Activated naive CD4-positive, alpha-beta T cell treated with anti-CD3 and anti-CD28 coated beads for 36 hours (primary cell): ENCODE data around the gene EMC8. TPM values are rescaled to one million over a fixed set of nuclear protein-coding genes. Genes with fewer than 3 reads are reported as not detected.

Experiments
- CTCF ChIA-PET: fragments of 350-600 bp; sonication (Branson Sonifier 250); formaldehyde crosslinking; loops from one replicate; lab custom pipeline; 2021; ENCODE audit warnings: antibody characterized with exemption; lab: Charles Lee
- DNase-seq: peaks from one replicate; pipeline ENCODE4 v3.0.0-alpha.2; 2020
- H3K27ac Mint-ChIP-seq: one replicate; pipeline ENCODE4 v1.8.0; 2021; ENCODE audit warnings: mild to moderate bottlenecking, mixed read lengths
- H3K27me3 Mint-ChIP-seq: one replicate; pipeline ENCODE4 v1.8.0; 2021; ENCODE audit warnings: low read depth, mixed read lengths
- H3K36me3 Mint-ChIP-seq: one replicate; pipeline ENCODE4 v1.8.0; 2021; ENCODE audit warnings: low read depth, mixed read lengths
- H3K4me1 Mint-ChIP-seq: one replicate; pipeline ENCODE4 v1.8.0; 2021; ENCODE audit warnings: low read depth, mixed read lengths
- H3K4me3 Mint-ChIP-seq: one replicate; pipeline ENCODE4 v1.8.0; 2021; ENCODE audit warnings: mild to moderate bottlenecking, moderate library complexity, mixed read lengths
- H3K9me3 Mint-ChIP-seq: one replicate; pipeline ENCODE4 v1.8.0; 2021; ENCODE audit warnings: mixed read lengths
- intact Hi-C: fragments of 100-400 bp; cut with micrococcal nuclease; formaldehyde crosslinking; loops from one replicate; pipeline ENCODE4 v1.15.1; 2023
- total RNA-seq, 2 experiments: library from RNA; stranded (reverse); gene quantifications; one replicate each; pipeline ENCODE4 v1.2.3, GENCODE V29; 2021

Gene EMC8
- total RNA-seq, 2 experiments from 2014 or later: 28.5 to 31.6 TPM

DNA sequence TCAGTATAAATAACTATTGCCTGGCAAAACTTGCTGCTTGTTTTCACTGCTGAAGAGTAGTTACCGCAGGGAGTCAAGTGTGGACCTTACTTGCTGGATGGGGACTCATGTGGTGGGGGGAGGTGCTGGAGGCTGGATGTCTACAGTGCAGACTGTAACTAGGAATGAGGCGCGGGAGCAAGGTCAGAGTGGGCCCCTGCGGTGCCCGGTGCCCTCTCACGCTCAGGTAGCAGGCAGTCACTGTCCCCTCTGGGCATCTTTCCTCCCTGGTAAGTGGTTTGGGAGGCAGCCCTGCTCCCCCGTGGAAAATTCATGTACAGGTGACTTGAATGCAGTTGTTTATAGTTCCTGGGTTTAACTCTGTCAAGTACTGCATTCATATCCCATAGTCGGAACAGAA is 4.6 kb downstream of the EMC8 start:
- Mint-ChIP-seq H3K4me1 (peaks cover 56% of the 10 kb centered on the region), H3K4me3 (no peak overlapping the region), H3K27me3 (no peaks in the 10 kb centered on the region), H3K36me3 (peaks cover 42% of the 10 kb centered on the region), H3K27ac (no peak overlapping the region), H3K9me3 (peaks cover 2% of the 10 kb centered on the region)
- CTCF ChIA-PET: no interaction called here
- intact Hi-C loops: no loop called here
- DNase-seq: no peak

DNA sequence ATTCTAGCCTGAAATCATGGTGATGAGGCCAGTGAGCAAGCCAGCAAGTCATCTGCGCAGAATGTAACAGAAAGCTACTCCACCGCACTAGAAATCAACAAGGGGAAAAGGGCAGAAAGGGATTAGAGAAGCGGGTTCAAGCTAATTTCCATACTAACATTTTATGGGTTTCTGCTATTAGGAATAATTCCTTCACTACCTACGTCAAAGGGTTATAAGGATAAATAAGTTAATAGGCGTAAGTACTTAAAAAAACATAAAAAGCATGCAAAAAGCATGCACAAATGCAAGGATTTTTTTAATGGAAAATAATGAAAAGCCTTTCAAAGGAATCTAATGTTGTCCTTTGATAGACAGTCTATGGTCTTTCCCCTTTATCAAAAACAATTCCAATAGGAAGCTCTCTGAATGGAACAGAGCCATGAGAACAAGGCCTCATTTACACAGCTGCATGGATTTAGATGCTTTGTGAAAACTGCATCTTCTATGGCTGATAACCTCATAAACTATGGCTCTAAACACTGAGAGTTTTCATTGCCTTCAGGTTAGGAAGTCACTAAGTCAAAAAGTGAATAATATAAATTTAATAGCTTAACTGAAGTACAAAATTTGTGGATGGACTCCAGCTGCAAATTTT is 5.6 kb downstream of the EMC8 start:
- Mint-ChIP-seq H3K27ac (no peak overlapping the region), H3K4me1 (peaks cover 61% of the 10 kb centered on the region), H3K36me3 (peaks cover 47% of the 10 kb centered on the region), H3K9me3 (peaks cover 2% of the 10 kb centered on the region), H3K27me3 (no peaks in the 10 kb centered on the region), H3K4me3 (no peak overlapping the region)
- intact Hi-C loops: no loop called here
- DNase-seq: no peak
- CTCF ChIA-PET: no interaction called here

DNA sequence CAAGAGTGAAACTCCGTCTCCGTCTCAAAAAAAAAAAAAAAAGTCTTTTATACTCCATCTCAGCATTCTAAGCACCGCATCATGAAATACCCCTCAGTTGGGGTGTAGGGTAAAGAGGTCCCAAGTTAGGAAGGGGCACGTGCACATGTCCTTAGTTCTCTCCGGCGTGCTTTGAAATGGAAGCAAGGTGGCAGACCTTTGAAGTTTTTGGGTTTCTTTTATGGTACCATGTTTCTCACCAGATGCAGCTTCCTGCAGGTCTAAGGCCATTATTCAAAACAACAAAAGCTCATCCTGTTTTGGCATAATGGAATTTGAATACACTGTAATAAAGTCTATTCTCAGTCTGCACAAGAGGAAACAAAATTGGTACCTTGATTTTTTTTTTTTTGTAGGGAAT is 9.6 kb downstream of the EMC8 start:
- no peak for DNase-seq
- intact Hi-C loops: no loop called here

DNA sequence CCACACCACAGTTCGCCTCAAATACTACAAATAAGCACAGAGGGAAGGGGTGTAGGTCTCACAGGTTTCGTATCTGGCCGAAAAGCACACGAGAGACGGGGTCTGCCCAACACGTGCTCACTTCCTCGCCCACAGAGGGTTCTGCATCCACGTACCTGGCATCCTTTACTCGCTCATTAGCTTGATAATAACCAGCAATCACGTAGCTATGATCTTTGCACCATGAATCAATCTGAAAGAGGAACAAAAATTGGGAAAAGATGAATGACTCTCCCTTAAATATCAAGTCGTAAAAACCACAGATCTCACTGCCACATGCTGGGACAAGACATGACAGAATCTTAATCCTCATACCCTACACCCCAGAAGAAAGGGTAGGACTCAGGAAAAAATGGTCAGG is 10.5 kb downstream of the EMC8 start:
- intact Hi-C loops: no loop called here
- H3K27me3 Mint-ChIP-seq: no peaks in the 10 kb centered on the region
- H3K4me1 Mint-ChIP-seq: peaks cover 31% of the 10 kb centered on the region
- DNase-seq: no peak
- peaks cover 40% of the 10 kb centered on the region for H3K36me3 Mint-ChIP-seq
- CTCF ChIA-PET: interaction anchor here (0.7 to 1.0 kb wide), 2 partner anchors 20 to 31 kb away, joined by 3 to 4 read pairs; no protein-coding TSS in a partner anchor
- no peak overlapping the region for H3K4me3 Mint-ChIP-seq
- H3K9me3 Mint-ChIP-seq: peaks cover 2% of the 10 kb centered on the region
- H3K27ac Mint-ChIP-seq: no peak overlapping the region

More for the DNA sequence above, 9.6 kb downstream of the EMC8 start:
- CTCF ChIA-PET: interaction anchor here (0.6 to 1.0 kb wide), 2 partner anchors 30 to 1727 kb away, joined by 3 read pairs; no protein-coding TSS in a partner anchor
- Mint-ChIP-seq H3K27me3 (no peaks in the 10 kb centered on the region), H3K27ac (no peak overlapping the region), H3K9me3 (peaks cover 2% of the 10 kb centered on the region), H3K4me3 (no peak overlapping the region), H3K36me3 (peaks cover 41% of the 10 kb centered on the region), H3K4me1 (peaks cover 34% of the 10 kb centered on the region)

DNA sequence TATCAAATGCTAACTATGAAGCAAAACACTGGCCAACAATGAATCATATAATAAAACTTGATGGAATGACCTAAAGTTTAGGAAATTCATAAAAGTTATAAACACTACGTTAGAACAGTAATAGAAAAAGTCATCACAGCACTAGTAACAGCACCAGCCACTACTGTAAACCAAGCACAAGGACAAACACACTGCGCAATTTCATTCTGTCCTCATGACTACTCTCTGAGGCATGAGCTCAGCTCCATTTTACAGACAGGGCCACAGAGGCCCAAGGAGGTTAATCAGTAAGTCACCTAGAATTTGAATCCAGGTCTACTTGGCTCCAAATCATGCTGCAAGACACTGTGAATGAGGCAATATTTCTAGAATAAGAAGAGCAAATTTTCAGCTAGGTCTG is 13.4 kb downstream of the EMC8 start:
- H3K9me3 Mint-ChIP-seq: no peaks in the 10 kb centered on the region
- CTCF ChIA-PET: no interaction called here
- intact Hi-C loops: no loop called here
- peaks cover 20% of the 10 kb centered on the region for H3K36me3 Mint-ChIP-seq
- H3K4me3 Mint-ChIP-seq: no peak overlapping the region
- no peaks in the 10 kb centered on the region for H3K27me3 Mint-ChIP-seq
- no peak overlapping the region for H3K27ac Mint-ChIP-seq
- no peak for DNase-seq
- H3K4me1 Mint-ChIP-seq: peaks cover 19% of the 10 kb centered on the region

DNA sequence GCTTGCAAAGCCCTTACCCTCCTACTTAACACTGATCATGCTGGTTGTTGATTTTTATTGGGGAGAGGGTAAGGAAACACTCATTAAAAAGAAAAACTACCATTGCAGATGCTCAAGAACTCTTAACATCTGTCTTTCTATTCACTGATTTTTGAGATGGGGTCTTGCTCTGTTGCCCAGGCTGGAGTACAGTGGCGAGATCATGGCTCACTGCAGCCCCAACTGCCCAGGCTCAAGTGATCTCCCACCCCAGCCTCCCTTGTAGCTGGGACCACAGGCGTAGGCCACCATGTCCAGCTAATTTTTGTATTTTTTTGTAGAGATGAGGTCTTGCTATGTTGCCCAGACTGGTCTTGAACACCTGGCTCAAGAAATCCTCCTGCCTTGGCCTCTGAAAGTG is 14.5 kb downstream of the EMC8 start:
- intact Hi-C loops: no loop called here
- CTCF ChIA-PET: no interaction called here
- Mint-ChIP-seq H3K36me3 (peaks cover 23% of the 10 kb centered on the region), H3K4me1 (peaks cover 7% of the 10 kb centered on the region), H3K9me3 (no peaks in the 10 kb centered on the region), H3K27me3 (no peaks in the 10 kb centered on the region), H3K4me3 (no peak overlapping the region), H3K27ac (no peak overlapping the region)
- DNase-seq: no peak

DNA sequence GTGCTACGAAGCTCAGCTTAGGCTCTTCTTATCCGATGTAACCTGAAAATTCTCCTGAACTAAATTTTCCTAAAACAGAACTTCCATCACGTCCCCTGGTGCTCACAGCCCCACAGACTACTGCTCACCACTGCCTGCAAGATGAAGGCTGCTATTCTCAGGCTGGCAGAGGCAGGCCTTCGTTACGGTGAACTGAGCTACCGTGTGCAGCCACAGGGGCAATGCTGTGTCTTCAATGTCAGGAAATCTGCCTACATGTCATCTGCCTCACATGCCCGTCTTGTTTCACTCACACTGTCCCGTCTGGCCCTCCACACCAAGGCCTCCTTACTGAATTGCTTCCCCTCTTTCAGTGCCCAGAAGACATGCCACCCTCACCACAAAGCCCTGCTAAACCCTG is 15.9 kb downstream of the EMC8 start:
- peaks cover 16% of the 10 kb centered on the region for H3K36me3 Mint-ChIP-seq
- no peak for DNase-seq
- intact Hi-C loops: no loop called here
- H3K4me3 Mint-ChIP-seq: no peak overlapping the region
- no peak overlapping the region for H3K27ac Mint-ChIP-seq
- H3K4me1 Mint-ChIP-seq: no peaks in the 10 kb centered on the region
- no peaks in the 10 kb centered on the region for H3K9me3 Mint-ChIP-seq
- H3K27me3 Mint-ChIP-seq: no peaks in the 10 kb centered on the region
- CTCF ChIA-PET: no interaction called here

DNA sequence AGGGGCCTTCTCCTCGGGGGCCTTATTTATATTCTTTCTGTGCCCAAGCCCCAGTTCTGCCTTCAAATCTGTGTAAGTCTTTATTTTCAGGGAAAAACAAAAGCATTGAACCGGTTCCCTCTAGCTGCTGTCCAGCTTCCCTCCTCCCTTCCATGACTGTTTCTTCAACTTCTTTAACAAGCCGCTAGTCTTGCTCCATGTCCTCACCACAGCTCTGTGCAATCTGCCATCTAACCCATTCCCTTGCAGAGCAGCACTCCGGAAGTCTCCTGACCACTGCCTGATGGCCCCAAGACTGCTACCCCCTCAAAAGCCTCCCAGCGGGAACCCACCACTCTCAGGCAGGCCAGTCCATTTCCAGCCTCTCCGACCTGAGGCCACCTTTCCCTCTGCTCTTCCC is 16.9 kb downstream of the EMC8 start:
- Mint-ChIP-seq H3K9me3 (no peaks in the 10 kb centered on the region), H3K4me3 (no peak overlapping the region), H3K27ac (no peak overlapping the region), H3K27me3 (no peaks in the 10 kb centered on the region), H3K4me1 (no peaks in the 10 kb centered on the region), H3K36me3 (peaks cover 21% of the 10 kb centered on the region)
- intact Hi-C loops: no loop called here
- DNase-seq: no peak
- CTCF ChIA-PET: no interaction called here

DNA sequence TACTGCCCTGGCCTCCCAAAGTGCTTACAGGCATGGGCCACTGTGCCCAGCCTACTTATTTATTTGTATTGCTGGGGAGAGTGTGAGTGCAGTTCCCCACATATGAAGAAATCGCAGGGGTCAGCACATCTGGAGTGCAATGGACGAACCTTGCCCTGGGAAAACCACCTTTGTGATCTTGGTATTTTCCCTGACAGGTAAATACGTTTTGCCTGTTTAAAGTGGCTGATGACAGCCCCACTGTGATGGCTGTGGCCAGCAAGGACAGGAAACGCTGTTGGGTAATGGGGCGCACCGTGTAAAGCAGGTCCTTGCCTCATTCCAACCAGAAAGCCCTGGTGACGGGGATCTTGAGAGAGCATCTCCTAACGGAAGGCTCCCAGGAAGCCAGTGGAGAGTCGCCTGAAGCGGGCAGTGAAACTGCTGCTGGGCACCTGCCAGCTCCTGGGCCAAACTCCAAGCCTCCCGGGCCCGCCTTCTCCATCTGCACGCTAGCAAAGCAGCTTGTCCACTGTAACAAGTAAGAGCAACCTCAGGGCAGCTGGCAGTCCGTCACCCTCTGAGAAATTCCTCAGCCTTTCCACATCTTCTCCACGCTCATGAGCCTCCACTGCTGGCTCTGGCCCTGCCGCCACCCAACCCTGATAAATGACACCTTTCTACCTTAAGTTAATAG is 17.5 kb downstream of the EMC8 start:
- Mint-ChIP-seq H3K9me3 (no peaks in the 10 kb centered on the region), H3K27ac (no peak overlapping the region), H3K27me3 (no peaks in the 10 kb centered on the region), H3K36me3 (peaks cover 21% of the 10 kb centered on the region), H3K4me1 (no peaks in the 10 kb centered on the region), H3K4me3 (no peak overlapping the region)
- no peak for DNase-seq
- CTCF ChIA-PET: no interaction called here
- intact Hi-C loops: no loop called here

DNA sequence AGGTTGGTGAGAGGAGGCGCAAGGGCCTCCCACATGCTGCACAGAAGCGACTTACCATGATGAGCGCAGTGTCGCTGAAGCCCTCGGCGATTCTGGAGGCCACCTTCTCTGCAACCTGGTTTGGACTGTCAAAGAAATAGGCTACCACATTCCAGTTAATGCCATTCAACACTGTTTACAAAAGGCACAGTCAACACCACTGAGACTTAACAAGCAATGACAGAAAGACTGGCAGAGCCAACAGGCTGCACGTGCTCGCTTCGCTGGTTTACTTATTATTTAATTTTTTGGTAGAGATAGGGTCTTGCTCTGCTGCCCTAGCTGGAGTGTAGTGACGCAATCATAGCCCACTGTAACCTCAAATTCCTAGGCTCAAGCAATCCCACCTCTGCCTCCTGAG is 18.2 kb downstream of the EMC8 start:
- intact Hi-C loops: no loop called here
- no peak for DNase-seq
- no peaks in the 10 kb centered on the region for H3K9me3 Mint-ChIP-seq
- no peak overlapping the region for H3K27ac Mint-ChIP-seq
- H3K36me3 Mint-ChIP-seq: peaks cover 20% of the 10 kb centered on the region
- no peak overlapping the region for H3K4me3 Mint-ChIP-seq
- H3K27me3 Mint-ChIP-seq: no peaks in the 10 kb centered on the region
- H3K4me1 Mint-ChIP-seq: no peaks in the 10 kb centered on the region
- CTCF ChIA-PET: no interaction called here

DNA sequence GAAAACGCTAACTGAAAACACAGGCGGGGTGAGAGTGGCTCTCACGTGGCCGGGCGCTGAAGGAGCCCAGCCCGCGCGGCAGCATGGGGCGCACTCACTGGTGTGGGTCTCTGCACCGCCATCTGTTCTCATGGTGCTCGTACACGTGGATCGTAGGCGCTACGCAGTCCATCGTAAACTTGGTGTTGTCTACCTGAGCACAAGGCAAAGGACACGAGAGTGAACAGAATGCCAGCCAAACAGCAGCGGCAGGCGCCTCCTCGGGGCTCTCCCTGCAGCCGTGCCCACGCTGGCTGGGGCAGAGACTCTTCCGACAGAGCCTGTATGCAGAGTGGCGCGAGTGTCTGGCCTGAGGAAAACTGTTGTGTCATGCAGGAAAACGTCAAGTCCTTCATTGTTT is 19.1 kb downstream of the EMC8 start:
- H3K4me3 Mint-ChIP-seq: no peak overlapping the region
- DNase-seq: no peak
- no peaks in the 10 kb centered on the region for H3K27me3 Mint-ChIP-seq
- no peak overlapping the region for H3K27ac Mint-ChIP-seq
- no peaks in the 10 kb centered on the region for H3K9me3 Mint-ChIP-seq
- intact Hi-C loops: no loop called here
- CTCF ChIA-PET: no interaction called here
- no peaks in the 10 kb centered on the region for H3K4me1 Mint-ChIP-seq
- peaks cover 20% of the 10 kb centered on the region for H3K36me3 Mint-ChIP-seq

DNA sequence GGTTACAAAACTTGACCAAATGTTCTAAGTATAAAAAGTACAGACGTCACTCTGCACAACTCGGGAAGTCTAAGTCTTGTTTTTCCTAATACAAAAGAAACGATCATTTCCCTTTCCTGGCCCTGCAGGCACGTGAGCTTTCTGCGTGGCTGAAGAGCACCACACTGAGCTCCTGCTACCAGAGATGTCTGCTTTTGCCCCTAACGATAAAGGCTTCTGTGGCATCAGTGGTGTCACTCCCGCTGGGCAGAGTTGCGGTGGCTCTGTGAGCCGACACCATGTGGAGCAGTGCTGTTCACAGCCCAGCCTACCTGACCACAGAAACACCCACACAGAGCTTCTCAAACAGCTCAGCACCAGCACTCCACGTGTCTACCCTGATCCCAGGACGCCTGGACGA is 20.5 kb downstream of the EMC8 start:
- H3K9me3 Mint-ChIP-seq: no peaks in the 10 kb centered on the region
- H3K4me3 Mint-ChIP-seq: no peak overlapping the region
- no peak overlapping the region for H3K27ac Mint-ChIP-seq
- peaks cover 20% of the 10 kb centered on the region for H3K36me3 Mint-ChIP-seq
- H3K4me1 Mint-ChIP-seq: no peaks in the 10 kb centered on the region
- CTCF ChIA-PET: no interaction called here
- H3K27me3 Mint-ChIP-seq: no peaks in the 10 kb centered on the region
- intact Hi-C loops: no loop called here
- DNase-seq: no peak
